CD4-positive, alpha-beta T cell treated with Interleukin-4 for 1 hour (primary cell): ENCODE measurements around the gene MAN1B1.

Experiments used
- DNase-seq, 2 donors: peaks; one replicate each; pipeline ENCODE4 v3.0.0-alpha.2; 2020 to 2022

Gene MAN1B1

GRCh38 chr9:137148242-137148641 lies 61.5 kb downstream of the MAN1B1 start:
- DNase-seq: no peak

GRCh38 chr9:137148661-137149060 lies 61.9 kb downstream of the MAN1B1 start:
- no peak for DNase-seq

- DNase-seq: no peak
Observed at GRCh38 chr9:137149363-137149762, 62.6 kb downstream of the MAN1B1 start.

- DNase-seq: no peak
Observed at GRCh38 chr9:137149942-137150616, 63.3 kb downstream of the MAN1B1 start.

GRCh38 chr9:137150617-137151457 lies 64.1 kb downstream of the MAN1B1 start:
- DNase-seq: peak; percentile 50 to 57

GRCh38 chr9:137152844-137153405 lies 66.1 kb downstream of the MAN1B1 start:
- no peak for DNase-seq

GRCh38 chr9:137156567-137157375 lies 70.0 kb downstream of the MAN1B1 start:
- peak; percentile 44 to 55 for DNase-seq

GRCh38 chr9:137157618-137158415 lies 71.0 kb downstream of the MAN1B1 start:
- DNase-seq: no peak

GRCh38 chr9:137158625-137159024 lies 71.8 kb downstream of the MAN1B1 start:
- DNase-seq: no peak
